GM19467 (cell line): ENCODE results near the gene SUB1.
"Not testable (repeated sequence)": the region's sequence is repeated elsewhere in the genome, so short reads cannot be mapped to it uniquely, and the experiment has no call there.

Source experiments
- ATAC-seq: cut with Tn5 transposase; IDR thresholded peaks from one replicate; pipeline ENCODE4 v1.9.1; 2021; ENCODE audit warnings: mild to moderate bottlenecking, moderate library complexity; ENCODE audit not compliant: unreplicated experiment

SUB1 gene

DNA sequence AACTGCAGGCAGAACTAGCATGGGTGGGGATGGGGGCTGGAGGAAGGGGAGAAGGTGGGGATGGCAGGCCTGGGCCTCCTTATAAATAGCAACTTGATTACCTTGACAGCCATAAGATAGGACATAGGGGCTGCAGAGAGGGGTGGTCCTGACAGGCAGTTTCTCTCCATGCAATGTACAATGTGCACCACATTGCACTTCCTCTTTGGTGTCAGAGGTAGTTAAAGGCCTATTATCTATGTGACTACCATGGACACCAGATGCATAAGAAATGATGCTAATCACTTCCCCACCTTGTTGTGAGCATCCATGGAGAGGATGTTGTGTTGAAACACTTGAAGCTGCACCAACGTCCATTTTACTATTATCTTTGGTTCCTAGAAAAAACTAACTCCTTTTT is 20.2 kb upstream of the SUB1 start:
- ATAC-seq, result no peak

DNA sequence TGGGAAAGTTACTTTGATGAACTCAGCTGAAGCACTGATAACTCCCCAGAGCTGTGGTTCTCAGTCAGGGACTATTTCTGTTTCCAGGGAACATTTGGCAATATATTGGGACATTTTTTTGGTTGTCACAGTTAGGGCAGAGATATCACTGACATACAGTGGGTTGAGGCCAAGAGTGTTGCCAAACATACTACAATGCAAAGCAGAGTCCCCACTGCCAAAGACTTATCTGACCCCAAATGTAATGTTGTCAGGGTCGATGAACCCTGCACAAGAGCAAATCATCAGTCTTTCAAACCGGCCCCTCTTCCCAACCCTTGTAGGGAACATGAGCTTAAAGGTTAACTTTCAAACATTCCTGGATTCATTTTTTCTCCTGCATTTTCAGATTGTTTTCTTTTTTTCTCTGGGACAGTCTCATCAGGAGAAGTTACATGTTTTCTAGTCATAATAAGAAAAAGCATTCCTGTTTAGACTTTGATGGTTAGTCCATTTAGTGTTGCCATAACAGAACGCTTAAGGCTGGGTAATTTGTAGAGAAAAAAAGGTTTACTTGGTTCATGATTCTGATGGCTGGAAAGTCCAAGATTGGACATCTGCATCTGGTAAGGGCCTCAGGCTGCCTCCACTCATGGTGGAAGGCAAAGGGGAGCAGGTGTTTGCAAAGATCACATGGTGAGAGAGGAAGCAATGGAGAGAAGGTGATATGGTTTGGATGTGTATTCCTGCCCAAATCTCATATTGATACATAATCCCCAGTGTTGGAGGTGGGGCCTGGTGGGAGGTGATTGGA is 18.8 kb upstream of the SUB1 start:
- ATAC-seq, result no peak

DNA sequence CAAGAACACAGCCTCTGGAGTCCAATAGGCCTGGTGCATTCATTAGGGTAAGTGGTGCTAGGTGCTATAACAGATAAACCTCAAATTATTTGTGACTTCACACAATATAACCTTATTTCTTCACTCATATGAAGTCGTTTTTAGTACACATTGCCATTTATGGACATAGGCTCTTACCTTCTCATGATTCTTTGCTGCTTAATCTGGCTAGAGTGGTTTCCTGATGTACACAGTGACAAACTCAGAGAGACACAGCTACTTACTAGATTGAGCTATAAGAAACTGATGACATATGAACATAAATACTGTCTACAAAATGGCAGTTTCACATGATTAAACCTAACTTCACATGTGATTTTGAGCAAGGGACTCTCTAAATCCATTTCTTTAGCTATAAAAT is 14.2 kb upstream of the SUB1 start:
- ATAC-seq, result no peak

DNA sequence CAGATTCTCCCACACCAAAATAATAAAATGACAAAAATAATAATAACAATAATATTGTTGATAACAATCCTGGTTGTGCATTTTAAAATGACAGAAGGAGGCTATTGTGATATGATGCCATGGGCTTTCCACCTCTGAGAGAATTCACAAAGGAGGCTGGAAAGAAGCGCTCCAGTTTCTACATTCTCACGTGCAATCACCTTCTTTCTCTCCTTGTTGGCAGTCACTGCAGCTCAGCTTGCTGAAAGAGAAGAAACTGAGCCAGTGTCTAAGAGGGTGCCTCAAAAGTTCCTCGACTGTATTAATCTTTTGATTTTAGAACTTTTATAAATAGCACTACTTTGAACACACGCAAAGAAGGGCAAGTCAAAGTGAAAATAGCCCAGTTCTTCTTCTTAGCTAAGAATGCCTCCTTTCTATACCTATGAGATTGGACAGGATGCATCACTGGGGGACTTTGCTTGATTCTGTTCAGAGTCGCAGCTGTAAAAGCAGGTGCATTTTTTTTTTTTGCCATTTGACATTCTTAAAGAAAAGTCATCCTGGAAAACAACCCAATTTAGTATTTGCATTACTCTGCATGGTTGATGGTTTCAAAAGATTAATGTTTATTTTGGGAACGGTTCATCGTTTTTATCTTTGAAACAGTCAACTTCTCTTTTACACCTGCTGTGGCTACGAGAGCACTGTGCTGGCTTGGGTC is 12.4 kb upstream of the SUB1 start:
- ATAC-seq, result peak; percentile 89

DNA sequence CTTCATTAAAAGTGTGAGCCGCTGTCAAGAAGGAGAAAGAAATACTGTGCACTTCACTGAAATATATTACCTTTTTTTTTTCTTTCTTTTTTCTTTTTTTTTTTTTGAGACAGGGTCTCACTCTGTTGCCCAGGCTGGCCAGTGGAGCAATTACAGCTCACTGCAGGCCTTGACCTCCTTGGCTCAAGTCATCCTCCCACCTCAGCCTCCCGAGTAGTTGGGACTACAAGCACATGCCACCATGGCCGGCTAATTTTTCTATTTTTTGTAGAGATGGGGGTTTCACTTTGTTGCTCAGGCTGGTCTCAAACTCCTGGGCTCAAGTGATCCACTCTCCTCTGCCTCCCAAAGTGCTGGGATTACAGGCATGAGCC is 11.9 kb upstream of the SUB1 start:
- not testable (repeated sequence) for ATAC-seq

DNA sequence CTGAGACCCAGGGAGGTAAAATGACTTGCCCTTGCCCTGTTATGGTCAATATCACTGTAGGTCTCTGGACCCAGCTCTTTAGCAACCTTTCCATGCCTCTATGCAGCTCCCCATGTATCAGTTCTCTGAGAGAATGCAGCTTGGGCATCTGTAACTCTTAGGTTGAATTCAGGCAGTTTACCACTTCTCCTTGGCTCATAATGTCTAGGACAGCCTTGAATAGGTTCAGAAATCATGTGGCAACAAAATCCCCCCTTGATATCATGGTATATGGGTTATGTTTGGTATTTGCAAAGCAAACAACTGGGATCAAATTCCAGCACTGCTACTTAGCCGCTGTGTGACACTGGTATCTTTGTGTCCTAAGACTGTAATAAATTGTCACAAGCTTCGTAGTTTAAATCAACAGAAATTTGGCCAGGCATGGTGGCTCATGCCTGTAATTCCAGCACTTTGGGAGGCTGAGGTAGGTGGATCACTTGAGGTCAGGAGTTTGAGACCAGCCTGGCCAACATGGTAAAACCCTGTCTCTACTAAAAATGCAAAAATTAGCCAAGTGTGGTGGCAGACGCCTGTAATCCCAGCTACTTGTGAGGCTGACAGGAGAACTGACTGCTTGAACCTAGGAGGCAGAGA is 10.7 kb upstream of the SUB1 start:
- ATAC-seq, result no peak

DNA sequence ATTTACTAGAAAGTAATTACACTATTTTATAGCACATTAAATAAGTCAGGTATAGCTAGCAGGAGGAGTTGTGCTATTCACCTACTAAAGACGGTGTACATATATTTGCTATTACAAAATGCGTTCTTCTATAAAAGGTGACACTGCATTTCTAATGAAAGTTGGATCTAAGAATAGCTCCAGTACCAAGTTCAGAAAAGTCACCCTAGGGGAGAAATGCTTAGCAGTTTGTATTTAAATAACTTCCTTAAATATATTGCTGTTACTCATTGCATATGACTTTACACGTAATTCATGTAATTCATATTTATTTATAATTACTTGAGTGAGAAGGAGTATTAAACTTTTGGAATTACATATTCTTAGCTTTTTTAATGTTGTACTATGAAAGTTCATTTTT is 7.0 kb upstream of the SUB1 start:
- ATAC-seq, result no peak

DNA sequence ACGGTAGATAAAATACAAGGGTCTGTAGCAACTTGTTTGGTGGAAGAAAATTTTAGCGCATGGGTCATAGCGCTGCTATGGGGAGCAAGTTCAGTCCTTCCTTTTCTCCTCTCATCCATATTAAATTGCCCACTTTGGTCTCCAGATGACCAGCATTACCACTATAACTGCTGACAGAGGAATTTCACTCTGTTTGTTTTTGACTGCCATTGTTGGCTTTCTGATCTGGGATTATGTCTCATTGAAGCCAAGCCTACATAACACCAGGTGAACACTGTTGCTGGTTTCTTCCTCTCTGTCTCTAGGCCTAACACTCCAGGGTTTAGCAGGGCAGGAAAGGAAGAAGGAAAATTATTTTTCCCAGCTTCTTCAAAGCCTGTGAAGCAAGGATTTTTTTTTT is 6.6 kb upstream of the SUB1 start:
- no peak for ATAC-seq

DNA sequence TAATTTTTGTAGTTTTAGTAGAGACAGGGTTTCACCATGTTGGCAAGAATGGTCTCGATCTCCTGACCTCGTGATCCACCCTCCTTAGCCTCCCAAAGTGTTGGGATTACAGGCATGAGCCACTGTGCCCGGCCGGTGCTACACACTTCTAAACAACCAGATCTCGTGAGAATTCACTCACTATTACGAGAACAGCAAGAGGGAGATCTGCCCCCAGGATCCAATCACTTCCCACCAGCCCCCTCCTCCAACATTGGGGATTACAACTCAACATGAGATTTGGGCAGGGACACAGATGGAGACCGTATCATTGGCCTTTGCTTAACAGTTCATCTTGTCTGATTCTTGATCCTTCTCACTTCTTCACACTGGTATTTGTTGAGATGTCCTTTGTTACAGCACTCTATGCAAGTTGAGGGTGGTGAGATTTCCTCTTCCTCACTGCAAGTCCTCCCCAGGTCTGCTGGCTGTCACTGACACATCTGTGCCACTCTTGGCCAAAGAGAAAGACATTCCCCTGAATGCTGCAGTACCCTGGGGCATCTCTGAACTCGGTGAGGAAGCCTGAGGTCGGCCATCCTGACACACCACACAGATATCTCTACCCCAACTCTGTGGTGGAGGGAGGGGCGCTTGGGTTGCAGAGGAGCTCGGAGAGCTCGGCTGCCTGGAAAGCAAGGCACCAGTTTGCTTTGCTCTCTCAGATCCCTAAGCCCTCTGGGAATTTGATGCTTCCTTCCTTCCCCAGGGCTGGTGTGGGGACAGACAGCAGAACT is 4.2 kb upstream of the SUB1 start:
- ATAC-seq, result no peak

DNA sequence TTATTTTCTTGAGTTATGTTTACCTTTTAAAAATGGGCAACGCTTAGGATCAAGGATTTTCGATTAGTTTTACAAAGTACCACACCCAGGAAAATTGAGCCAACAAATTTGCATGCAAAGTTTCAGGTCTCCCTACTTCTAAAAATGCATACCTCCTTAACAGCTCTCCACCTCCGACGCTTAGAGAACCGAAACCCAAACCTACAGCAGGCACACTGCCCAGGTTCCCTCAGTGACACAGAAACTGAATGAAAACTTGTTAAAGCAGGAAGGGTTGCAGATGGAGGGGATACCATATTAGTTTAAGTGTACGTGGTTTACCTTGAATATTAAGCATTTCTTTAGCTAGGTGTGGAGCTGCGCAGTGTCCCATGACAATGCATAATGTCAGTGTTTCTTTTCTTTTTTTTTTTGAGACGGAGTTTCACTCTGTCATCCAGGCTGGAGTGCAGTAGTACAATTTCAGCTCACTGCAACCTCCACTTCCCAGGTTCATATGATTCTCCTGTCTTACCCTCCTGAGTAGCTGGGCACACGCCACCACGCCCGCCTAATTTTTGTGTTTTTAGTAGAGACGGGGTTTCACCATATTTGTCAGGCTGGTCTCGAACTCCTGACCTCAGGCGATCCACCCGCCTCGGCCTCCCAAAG is 1.6 kb upstream of the SUB1 start:
- peak; percentile 60 for ATAC-seq

DNA sequence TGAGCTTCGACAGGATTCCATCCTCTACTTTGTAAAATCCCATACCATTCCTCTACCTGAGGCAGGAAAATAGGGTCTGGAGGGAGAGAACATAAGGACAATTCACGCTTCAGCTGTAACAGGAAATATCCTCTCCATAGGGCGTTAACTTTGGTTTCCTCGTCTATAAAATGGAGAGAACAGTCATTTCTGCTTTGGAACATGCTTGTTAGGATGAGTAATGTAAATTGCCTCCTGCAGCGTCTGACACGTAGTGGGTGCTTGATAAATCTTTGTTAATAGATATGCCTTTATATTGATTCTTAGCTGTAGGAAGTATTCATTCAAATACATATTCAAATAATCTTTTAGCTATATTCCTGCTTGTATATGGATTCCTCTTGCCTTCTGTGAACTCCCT is 711 bp upstream of the SUB1 start:
- no peak for ATAC-seq

DNA sequence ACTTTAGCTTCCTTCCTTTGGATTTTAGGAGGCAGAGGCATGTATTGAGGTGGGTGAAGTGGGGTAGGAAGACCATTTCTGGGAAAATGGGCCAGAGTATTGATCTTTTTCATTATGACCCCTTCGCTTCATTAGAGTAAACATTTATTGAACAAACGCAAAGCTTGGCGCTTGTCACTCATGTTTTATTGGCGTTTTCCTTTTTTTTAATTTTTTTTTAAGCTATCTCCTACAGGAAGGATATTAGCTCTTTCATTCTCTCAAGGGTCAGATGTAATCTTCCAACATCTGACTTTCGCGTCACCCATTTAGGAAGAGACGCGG is 273 bp upstream of the SUB1 start:
- ATAC-seq, result no peak

DNA sequence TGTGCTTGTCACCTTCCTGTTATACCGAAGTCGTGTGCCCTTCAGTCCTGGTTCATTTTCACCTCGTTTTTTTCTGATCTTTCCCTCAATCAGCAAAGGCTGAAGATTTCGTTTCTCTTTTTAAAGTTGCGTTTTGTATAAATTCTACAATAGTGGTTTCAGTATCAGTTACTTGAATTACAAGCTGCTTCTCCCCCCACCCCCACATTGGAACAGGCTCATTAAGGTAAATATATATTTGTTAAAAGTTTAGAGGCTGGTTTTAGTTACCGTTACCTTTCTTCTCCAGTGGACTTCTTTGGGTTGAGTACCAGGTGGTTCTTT is 881 bp downstream of the SUB1 start:
- ATAC-seq, result no peak

DNA sequence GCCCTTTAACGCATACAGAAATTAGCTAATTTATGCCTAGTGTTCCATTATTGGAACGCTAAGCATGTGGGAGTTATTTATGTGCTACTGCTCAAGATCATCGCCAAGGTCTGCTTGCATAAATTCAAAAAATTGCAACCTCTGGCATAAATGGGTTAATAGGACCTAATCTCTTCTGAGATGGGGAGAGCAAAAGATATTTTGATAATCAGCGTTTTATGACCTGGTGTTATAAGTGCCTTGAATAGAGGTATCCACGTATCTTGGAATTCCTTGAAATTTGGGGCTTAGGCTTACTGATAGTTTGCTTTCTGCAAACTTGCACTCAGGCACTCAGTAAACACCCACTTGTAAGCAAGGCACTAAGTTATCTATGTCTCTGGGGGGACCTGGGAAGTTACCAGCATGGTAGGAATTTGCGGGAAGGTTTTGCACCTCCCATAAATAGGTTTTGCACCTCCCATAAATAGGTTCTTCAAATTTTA is 1.8 kb downstream of the SUB1 start:
- no peak for ATAC-seq

DNA sequence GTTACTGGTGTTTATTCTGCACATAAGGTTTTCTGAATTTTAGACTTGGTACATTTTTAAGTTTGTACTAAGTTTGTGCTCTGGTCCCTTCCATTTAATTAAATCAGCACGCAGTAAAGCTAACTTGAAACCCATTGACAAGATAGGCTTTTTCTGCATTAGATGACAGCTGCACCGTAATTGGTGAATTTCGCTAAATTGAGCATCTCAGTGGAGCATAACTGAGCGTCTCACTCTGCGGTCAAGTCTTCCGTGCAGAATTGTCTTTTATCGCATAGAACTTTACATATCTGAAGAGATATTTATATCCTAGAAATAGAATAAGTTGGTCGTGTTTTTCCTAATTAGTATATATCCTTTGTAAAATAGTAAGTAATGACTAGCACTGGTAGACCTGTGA is 4.1 kb downstream of the SUB1 start:
- ATAC-seq, result no peak

DNA sequence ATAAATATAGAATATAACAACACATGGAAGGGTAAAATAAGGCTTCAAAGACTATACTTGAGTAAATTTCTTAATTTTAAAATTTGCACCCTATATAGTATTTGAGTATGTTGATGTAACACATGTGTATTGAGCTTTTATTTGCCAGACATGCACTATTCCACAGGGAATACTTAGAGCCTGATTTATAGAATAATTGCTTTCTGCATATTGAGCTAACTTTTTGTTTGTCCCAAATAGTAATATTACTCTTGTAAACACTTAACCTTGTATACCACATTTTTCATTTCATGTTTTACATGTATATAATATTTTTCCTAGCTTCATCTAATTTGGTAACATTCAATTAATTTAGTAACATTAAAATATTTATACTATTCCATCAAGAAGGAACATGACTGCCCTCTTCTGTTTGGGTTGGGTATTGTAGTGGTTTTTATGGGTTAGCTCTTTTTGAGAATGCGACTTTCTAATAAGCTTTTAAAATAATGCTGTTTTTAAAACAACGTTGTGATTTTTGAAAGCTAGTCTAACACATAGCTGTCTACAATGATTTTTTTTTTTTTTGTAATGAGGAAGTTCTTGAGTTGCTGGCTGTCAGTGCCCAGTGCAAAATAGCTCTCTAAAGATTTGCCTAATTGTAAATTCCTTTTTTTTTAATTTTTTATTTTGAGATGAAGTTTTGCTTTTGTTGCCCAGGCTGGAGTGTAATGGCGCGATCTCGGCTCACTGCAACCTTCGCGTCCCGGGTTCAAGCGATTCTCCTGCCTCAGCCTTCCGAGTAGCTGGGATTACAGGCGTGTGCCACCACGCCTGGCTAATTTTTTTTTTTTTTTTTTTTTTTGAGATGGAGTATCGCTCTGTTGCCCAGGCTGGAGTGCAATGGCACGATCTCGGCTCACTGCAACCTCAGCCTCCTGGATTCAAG is 4.8 kb downstream of the SUB1 start:
- ATAC-seq, result no peak

DNA sequence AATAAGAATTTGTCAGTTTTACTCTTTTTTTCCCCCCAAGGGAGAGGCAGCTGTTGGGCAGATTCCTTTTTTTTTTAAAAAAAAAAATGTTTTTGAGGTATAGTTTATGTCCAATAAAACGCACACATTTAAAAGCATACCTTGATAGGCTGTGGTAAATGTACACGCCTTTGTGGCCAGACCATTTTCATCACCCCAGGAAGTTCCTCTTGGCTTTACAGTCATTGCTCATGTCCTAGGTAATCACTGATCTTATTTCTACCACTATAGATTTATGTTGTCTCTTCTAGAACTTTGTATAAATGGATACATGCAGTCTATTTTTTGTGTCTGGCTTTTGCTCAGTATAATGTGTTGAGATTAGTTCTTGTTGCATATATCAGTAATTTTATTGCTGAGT is 9.8 kb downstream of the SUB1 start:
- ATAC-seq, result no peak

DNA sequence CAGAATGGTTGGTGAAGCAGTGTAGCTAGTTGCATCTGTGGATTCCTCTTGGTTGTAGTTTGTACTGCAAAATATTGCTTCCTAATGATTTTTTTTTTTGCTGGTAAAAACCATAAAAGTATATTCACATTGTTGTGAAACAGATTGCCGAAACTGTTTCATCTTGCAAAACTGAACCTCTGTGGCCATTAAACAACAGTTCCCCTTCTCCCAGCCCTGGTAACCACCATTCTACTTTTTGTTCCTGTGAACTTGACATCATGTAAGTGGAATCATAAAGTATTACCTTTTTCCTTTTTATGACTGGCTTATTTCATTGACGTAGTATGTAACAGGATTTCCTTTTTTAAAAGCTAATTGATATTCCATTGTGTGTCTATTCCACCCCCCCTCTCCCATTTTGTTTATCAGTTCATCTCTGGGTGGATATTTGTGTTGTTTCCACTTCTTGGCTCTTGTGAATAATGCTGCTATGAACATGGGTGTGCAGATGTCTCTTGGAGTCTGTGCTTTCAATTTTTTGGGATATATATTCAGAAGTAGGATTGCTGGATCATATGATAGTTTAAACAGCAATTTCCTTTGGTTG is 11.8 kb downstream of the SUB1 start:
- no peak for ATAC-seq

DNA sequence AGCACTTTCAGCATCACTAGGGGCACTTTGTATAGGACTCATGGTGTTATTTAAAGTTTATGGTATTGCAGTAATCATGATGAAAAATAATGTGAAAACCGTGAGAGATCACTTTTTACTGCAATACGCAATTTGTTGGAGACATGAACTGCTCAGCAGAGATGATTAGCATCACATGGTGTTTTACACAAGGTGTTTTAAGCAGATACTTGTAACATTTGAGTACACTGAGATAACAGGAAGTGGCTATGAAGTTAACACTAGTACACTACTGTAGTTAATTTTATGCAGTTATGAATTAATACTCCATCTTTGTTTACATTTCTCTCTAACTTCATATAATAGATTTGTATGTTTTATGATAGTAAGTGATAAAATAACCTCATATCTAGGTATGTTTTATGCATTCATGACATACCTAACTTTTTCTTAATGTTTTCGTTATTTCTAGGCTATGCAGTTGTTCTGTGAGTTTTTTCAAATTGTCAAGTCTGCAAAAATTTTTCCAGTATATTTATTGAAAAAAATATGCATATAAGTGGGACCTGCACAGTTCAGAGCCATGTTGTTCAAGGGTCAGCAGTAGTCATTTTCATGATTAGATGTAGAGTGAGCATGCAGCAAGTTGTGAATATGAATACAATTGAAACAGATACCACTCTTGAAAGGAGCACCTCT is 13.0 kb downstream of the SUB1 start:
- no peak for ATAC-seq
